Measurements from ENCODE around the gene EIF4A3. TPM values are rescaled to one million over a fixed set of nuclear protein-coding genes. Genes with fewer than 3 reads are reported as not detected.

Gene EIF4A3
- total RNA-seq, 1 experiment from 2014 or later: 169 TPM

DNA sequence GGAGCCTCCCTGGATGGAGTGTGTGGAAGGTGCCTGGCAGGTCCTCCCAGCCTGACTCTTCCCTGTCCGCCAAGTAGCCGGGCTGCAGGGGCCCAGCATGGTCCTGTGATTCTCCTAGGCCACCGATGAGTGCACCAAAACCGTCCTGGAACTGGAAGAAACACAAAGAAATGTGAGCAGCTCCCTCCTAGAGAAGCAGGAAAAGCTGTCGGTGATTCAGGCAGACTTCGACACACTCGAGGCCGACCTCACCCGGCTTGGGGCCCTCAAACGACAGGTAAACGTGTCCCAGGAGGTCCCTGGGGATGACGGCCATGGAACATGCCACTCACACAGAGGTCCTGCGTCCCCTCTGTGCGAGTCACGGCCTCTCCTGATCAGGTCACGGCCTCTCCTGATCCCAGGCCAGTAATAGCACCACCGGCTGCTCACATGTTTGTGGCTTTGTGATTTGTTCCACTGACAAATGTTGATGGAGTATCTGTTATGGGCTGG is 49.8 kb downstream of the EIF4A3 start:
- ChIA-PET CTCF (no interaction called here), POLR2A (no interaction called here)
- ATAC-seq (no peak), DNase-seq (ENCODE audit: low read depth, low spot score) (no peak)
- in situ Hi-C loops (cut with HindIII; ENCODE audit: low pct_unique_long_range_greater_than_20kb, low sequenced_read_pairs): no loop called here
- no TSS peak for BruUV-seq (replicated peaks)
- Histone ChIP-seq H3K9me3 (ENCODE audit: control insufficient read depth, insufficient read depth, low read depth, low read length) (no peaks in the 10 kb centered on the region), H3K4me3 (ENCODE audit: low read depth in 2 of 2, low read length in 2 of 2) (no peak overlapping the region), H3K4me1 (ENCODE audit: control insufficient read depth, insufficient read depth, low read length) (peaks cover 9% of the 10 kb centered on the region), H3K27ac (ENCODE audit: low read length) (no peak overlapping the region), H3K27me3 (ENCODE audit: control insufficient read depth, insufficient read depth, low read length) (no peaks in the 10 kb centered on the region), H3K36me3 (ENCODE audit: control insufficient read depth, insufficient read depth, low read length) (no peaks in the 10 kb centered on the region; the same call in 1 of the 2 replicates)
- intact Hi-C loops (cut with micrococcal nuclease; ENCODE audit: unreplicated experiment): no loop called here
- TF ChIP-seq SIN3A (IDR thresholded peaks at IDR 0.05; ENCODE audit: borderline replicate concordance, insufficient read depth, low read depth, low read length): no peak

DNA sequence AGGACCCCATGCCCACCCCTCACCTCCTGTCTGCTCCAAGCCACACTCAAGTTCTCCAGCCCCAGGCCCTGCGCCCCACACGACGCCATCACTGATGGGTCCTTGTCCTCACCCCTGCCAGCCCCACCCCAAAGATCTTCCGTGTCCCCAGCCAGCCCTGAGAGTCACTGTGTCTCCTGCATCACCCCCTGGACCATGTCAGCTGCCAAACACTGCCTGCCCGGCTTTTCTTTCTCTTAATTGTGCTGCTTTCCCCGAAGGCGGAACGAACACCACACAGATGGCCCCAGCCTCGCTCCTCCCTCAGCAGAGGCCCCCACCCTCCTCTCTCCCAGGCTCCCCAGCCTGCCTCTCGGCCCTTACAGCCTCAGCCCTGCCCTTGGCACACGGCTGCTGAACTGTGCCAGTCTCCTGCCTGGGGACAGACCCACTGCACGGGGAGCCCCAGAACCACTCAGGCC is 50.3 kb downstream of the EIF4A3 start:
- TF ChIP-seq, protein P1, sequence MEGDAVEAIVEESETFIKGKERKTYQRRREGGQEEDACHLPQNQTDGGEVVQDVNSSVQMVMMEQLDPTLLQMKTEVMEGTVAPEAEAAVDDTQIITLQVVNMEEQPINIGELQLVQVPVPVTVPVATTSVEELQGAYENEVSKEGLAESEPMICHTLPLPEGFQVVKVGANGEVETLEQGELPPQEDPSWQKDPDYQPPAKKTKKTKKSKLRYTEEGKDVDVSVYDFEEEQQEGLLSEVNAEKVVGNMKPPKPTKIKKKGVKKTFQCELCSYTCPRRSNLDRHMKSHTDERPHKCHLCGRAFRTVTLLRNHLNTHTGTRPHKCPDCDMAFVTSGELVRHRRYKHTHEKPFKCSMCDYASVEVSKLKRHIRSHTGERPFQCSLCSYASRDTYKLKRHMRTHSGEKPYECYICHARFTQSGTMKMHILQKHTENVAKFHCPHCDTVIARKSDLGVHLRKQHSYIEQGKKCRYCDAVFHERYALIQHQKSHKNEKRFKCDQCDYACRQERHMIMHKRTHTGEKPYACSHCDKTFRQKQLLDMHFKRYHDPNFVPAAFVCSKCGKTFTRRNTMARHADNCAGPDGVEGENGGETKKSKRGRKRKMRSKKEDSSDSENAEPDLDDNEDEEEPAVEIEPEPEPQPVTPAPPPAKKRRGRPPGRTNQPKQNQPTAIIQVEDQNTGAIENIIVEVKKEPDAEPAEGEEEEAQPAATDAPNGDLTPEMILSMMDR (IDR thresholded peaks at IDR 0.05): no peak
- TF ChIP-seq, protein P2, sequence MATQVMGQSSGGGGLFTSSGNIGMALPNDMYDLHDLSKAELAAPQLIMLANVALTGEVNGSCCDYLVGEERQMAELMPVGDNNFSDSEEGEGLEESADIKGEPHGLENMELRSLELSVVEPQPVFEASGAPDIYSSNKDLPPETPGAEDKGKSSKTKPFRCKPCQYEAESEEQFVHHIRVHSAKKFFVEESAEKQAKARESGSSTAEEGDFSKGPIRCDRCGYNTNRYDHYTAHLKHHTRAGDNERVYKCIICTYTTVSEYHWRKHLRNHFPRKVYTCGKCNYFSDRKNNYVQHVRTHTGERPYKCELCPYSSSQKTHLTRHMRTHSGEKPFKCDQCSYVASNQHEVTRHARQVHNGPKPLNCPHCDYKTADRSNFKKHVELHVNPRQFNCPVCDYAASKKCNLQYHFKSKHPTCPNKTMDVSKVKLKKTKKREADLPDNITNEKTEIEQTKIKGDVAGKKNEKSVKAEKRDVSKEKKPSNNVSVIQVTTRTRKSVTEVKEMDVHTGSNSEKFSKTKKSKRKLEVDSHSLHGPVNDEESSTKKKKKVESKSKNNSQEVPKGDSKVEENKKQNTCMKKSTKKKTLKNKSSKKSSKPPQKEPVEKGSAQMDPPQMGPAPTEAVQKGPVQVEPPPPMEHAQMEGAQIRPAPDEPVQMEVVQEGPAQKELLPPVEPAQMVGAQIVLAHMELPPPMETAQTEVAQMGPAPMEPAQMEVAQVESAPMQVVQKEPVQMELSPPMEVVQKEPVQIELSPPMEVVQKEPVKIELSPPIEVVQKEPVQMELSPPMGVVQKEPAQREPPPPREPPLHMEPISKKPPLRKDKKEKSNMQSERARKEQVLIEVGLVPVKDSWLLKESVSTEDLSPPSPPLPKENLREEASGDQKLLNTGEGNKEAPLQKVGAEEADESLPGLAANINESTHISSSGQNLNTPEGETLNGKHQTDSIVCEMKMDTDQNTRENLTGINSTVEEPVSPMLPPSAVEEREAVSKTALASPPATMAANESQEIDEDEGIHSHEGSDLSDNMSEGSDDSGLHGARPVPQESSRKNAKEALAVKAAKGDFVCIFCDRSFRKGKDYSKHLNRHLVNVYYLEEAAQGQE (IDR thresholded peaks at IDR 0.05; ENCODE audit: insufficient read depth in 1 of 2, low read depth in 2 of 2, low read length in 1 of 2): no peak
- TF ChIP-seq TCF7L2 (IDR thresholded peaks at IDR 0.05; ENCODE audit: low read depth, low read length) (no peak), POLR2AphosphoS5 (IDR thresholded peaks at IDR 0.05; ENCODE audit: low read depth, low read length) (no peak), SIN3A (IDR thresholded peaks at IDR 0.05; ENCODE audit: borderline replicate concordance, insufficient read depth, low read depth, low read length) (no peak)
- ATAC-seq (no peak), DNase-seq (ENCODE audit: low read depth, low spot score) (no peak)
- in situ Hi-C loops (cut with HindIII; ENCODE audit: low pct_unique_long_range_greater_than_20kb, low sequenced_read_pairs) (no loop called here), intact Hi-C loops (cut with micrococcal nuclease; ENCODE audit: unreplicated experiment) (no loop called here)
- Histone ChIP-seq H3K4me1 (ENCODE audit: control insufficient read depth, insufficient read depth, low read length) (peaks cover 6% of the 10 kb centered on the region; the same call in 1 of the 2 replicates), H3K36me3 (ENCODE audit: control insufficient read depth, insufficient read depth, low read length) (no peaks in the 10 kb centered on the region; the same call in 1 of the 2 replicates), H3K9me3 (ENCODE audit: control insufficient read depth, insufficient read depth, low read depth, low read length) (no peaks in the 10 kb centered on the region), H3K4me3 (ENCODE audit: low read depth in 2 of 2, low read length in 2 of 2) (no peak overlapping the region), H3K27ac (ENCODE audit: low read length) (no peak overlapping the region), H3K27me3 (ENCODE audit: control insufficient read depth, insufficient read depth, low read length) (no peaks in the 10 kb centered on the region)
- CTCF ChIA-PET: no interaction called here
- BruUV-seq (replicated peaks): no TSS peak
- POLR2A ChIA-PET: no interaction called here

DNA sequence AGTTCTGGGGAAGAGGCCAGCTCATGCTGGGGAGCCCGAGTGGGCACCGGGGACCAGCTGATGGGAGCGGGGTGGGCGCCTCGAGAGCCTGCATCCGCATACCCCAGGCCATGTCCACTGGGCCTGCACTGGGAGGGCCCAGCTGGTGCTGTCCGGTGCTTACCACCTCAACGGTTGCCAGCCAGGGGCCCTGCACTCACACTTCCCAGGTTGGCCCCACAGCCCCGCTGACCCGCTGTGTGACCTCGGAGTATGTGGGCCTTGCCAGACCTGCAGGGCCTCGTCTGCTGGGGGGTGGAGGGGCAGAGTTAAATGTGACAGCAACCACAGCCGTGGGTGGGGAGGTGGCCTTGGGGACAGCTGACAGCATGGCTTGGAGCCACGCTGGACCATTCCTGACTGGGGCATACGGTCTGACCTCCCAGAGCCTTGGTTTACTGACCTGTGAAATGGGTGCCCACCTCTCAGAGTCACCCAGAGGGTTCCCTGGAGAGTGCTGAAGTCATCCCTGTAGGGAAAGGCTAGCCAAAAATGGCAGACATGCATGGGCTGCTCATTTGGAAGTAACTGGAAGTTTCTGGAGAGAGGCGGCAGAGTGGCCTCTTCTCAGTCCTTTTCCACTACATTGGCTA is 51.0 kb downstream of the EIF4A3 start:
- ChIA-PET POLR2A (no interaction called here), CTCF (no interaction called here)
- H3K36me3 ChIP-seq (ENCODE audit: control insufficient read depth, insufficient read depth, low read length): no peaks in the 10 kb centered on the region
- TF ChIP-seq SIN3A (IDR thresholded peaks at IDR 0.05; ENCODE audit: borderline replicate concordance, insufficient read depth, low read depth, low read length): no peak
- TF ChIP-seq, protein P1 (IDR thresholded peaks at IDR 0.05): no peak
- no peak for TF ChIP-seq POLR2AphosphoS5 (IDR thresholded peaks at IDR 0.05; ENCODE audit: low read depth, low read length)
- BruUV-seq (replicated peaks): no TSS peak
- H3K4me3 ChIP-seq (ENCODE audit: low read depth in 2 of 2, low read length in 2 of 2): no peak overlapping the region
- no peak for DNase-seq (ENCODE audit: low read depth, low spot score)
- in situ Hi-C loops (cut with HindIII; ENCODE audit: low pct_unique_long_range_greater_than_20kb, low sequenced_read_pairs): no loop called here
- peaks cover 6% of the 10 kb centered on the region; the same call in 1 of the 2 replicates for H3K4me1 ChIP-seq (ENCODE audit: control insufficient read depth, insufficient read depth, low read length)
- no peaks in the 10 kb centered on the region for H3K27me3 ChIP-seq (ENCODE audit: control insufficient read depth, insufficient read depth, low read length)
- ATAC-seq: no peak; the same call in 1 of the 2 replicates
- intact Hi-C loops (cut with micrococcal nuclease; ENCODE audit: unreplicated experiment): no loop called here
- H3K27ac ChIP-seq (ENCODE audit: low read length): no peak overlapping the region
- H3K9me3 ChIP-seq (ENCODE audit: control insufficient read depth, insufficient read depth, low read depth, low read length): no peaks in the 10 kb centered on the region

Measured in Panc1 (cell line).